HepG2 (cell line): ENCODE data around the gene SIGMAR1. TPM values are rescaled to one million over a fixed set of nuclear protein-coding genes. Genes with fewer than 3 reads are reported as not detected.

Experiments
- AHR ChIP-seq: IDR thresholded peaks from 2 replicates; pipeline ENCODE4 v1.6.1; 2018; ENCODE audit warnings: missing genetic modification reagents, missing compliant biosample characterization
- CCDC6 ChIP-seq: sonication (generic); formaldehyde crosslinking; IDR thresholded peaks from 2 replicates; pipeline ENCODE4 v1.8.1; 2022; ENCODE audit warnings: mild to moderate bottlenecking, missing genetic modification reagents, moderate library complexity
- CEBPG ChIP-seq: IDR thresholded peaks from 2 replicates; pipeline ENCODE4 v1.6.1; 2016
- FUBP1 ChIP-seq: sonication (generic); formaldehyde crosslinking; IDR thresholded peaks from 2 replicates; pipeline ENCODE4 v1.5.1; 2020; ENCODE audit warnings: missing genetic modification reagents, mild to moderate bottlenecking, borderline replicate concordance
- GZF1 ChIP-seq: sonication (generic); formaldehyde crosslinking; IDR thresholded peaks from 2 replicates; pipeline ENCODE4 v1.5.1; 2020; ENCODE audit warnings: mild to moderate bottlenecking, missing genetic modification reagents
- MAF1 ChIP-seq: sonication (generic); formaldehyde crosslinking; IDR thresholded peaks from 2 replicates; pipeline ENCODE4 v1.5.0; 2020; ENCODE audit warnings: missing genetic modification reagents, borderline replicate concordance
- MXD4 ChIP-seq: IDR thresholded peaks from 2 replicates; pipeline ENCODE4 v1.6.1; 2016; ENCODE audit warnings: mild to moderate bottlenecking, missing biosample characterization, missing genetic modification reagents
- SAFB2 ChIP-seq: sonication (generic); formaldehyde crosslinking; IDR thresholded peaks from 2 replicates; pipeline ENCODE4 v1.5.1; 2020; ENCODE audit warnings: missing genetic modification reagents, low read depth, mild to moderate bottlenecking, borderline replicate concordance
- SIN3A ChIP-seq: IDR thresholded peaks from 2 replicates; pipeline ENCODE4 v1.6.1; 2011; ENCODE audit warnings: low read depth, mild to moderate bottlenecking, control low read depth, low read length, borderline replicate concordance
- SP5 ChIP-seq: IDR thresholded peaks from 2 replicates; pipeline ENCODE4 v1.6.1; 2016; ENCODE audit warnings: low read depth, borderline replicate concordance
- SYNCRIP ChIP-seq: fragments of 200-400 bp; formaldehyde crosslinking; IDR thresholded peaks from 2 replicates; pipeline ENCODE4 v1.6.1; 2018; ENCODE audit warnings: mild to moderate bottlenecking, low read depth, low read length; ENCODE audit not compliant: insufficient read depth
- ZHX1 ChIP-seq: sonication (generic); formaldehyde crosslinking; IDR thresholded peaks from 2 replicates; pipeline ENCODE4 v1.8.1; 2022; ENCODE audit warnings: low read depth, mild to moderate bottlenecking, missing genetic modification reagents
- ZIK1 ChIP-seq: sonication (generic); formaldehyde crosslinking; IDR thresholded peaks from 2 replicates; pipeline ENCODE4 v1.5.0; 2020; ENCODE audit warnings: mild to moderate bottlenecking, low read depth, missing genetic modification reagents, borderline replicate concordance
- ZNF160 ChIP-seq: sonication (generic); formaldehyde crosslinking; IDR thresholded peaks from 2 replicates; pipeline ENCODE4 v1.8.0; 2022; ENCODE audit warnings: mild to moderate bottlenecking, inconsistent platforms, missing genetic modification reagents
- ZNF253 ChIP-seq: sonication (generic); formaldehyde crosslinking; IDR thresholded peaks from 2 replicates; pipeline ENCODE4 v1.8.0; 2022; ENCODE audit warnings: mild to moderate bottlenecking, missing genetic modification reagents, borderline replicate concordance
- ZNF33A ChIP-seq: sonication (generic); formaldehyde crosslinking; IDR thresholded peaks from 2 replicates; pipeline ENCODE4 v1.5.1; 2020; ENCODE audit warnings: missing genetic modification reagents, mild to moderate bottlenecking, moderate library complexity, borderline replicate concordance
- ZNF33B ChIP-seq: sonication (generic); formaldehyde crosslinking; IDR thresholded peaks from 2 replicates; pipeline ENCODE4 v1.5.1; 2020; ENCODE audit warnings: mild to moderate bottlenecking, missing genetic modification reagents
- ZNF44 ChIP-seq: sonication (generic); formaldehyde crosslinking; IDR thresholded peaks from 2 replicates; pipeline ENCODE4 v1.5.1; 2020; ENCODE audit warnings: mild to moderate bottlenecking, missing genetic modification reagents
- ZNF451 ChIP-seq: sonication (generic); formaldehyde crosslinking; IDR thresholded peaks from 2 replicates; pipeline ENCODE4 v1.5.0; 2020; ENCODE audit warnings: mild to moderate bottlenecking, missing genetic modification reagents
- ZNF564 ChIP-seq: sonication (generic); formaldehyde crosslinking; IDR thresholded peaks from 2 replicates; pipeline ENCODE4 v1.8.1; 2023; ENCODE audit warnings: mild to moderate bottlenecking, missing genetic modification reagents
- ZNF761 ChIP-seq: sonication (generic); formaldehyde crosslinking; conservative IDR thresholded peaks from 2 replicates; pipeline ENCODE4 v1.4.0; 2020; ENCODE audit warnings: mild to moderate bottlenecking, missing genetic modification reagents
- polyA plus RNA-seq, 8 experiments: library from polyadenylated mRNA; depleted of rRNA in 3 of 8; stranded (reverse) in 7 of 8; unstranded in 1 of 8; fragments of >200 nt; fragmentation: Illumina TruSeq in 4 of 8; extraction: Trizol in 4 of 8; gene quantifications; 2 replicates each; pipeline versions ENCODE4 v1.2.1 to v1.2.3, GENCODE V29; 2011 to 2016; ENCODE audit warnings: low read depth in 4 of 8, missing spikeins in 1 of 8, mixed read lengths in 1 of 8; ENCODE audit not compliant: insufficient read depth in 1 of 8
- total RNA-seq, 5 experiments: library from RNA; depleted of rRNA; stranded (reverse); fragments of >200 nt; fragmentation: Illumina TruSeq; extraction: Trizol; gene quantifications; 2 replicates each; pipeline ENCODE4 v1.2.3, GENCODE V29; 2016; ENCODE audit warnings: low read depth in 1 of 5
- TF ChIP-seq, protein P1 (sequence below): sonication (generic); formaldehyde crosslinking; conservative IDR thresholded peaks from 2 replicates; pipeline ENCODE4 v1.8.0; 2022; ENCODE audit warnings: low read depth, missing genetic modification reagents
- TF ChIP-seq, protein P2 (sequence below): IDR thresholded peaks from 2 replicates; pipeline ENCODE4 v1.6.1; 2016; ENCODE audit warnings: low read depth, borderline replicate concordance

The SIGMAR1 gene
- total and polyA plus RNA-seq, 2 of the 13 experiments (the other 11 are each of a cell fraction or from before 2014, with no cell fraction given), result 38.9 to 60.8 TPM

DNA sequence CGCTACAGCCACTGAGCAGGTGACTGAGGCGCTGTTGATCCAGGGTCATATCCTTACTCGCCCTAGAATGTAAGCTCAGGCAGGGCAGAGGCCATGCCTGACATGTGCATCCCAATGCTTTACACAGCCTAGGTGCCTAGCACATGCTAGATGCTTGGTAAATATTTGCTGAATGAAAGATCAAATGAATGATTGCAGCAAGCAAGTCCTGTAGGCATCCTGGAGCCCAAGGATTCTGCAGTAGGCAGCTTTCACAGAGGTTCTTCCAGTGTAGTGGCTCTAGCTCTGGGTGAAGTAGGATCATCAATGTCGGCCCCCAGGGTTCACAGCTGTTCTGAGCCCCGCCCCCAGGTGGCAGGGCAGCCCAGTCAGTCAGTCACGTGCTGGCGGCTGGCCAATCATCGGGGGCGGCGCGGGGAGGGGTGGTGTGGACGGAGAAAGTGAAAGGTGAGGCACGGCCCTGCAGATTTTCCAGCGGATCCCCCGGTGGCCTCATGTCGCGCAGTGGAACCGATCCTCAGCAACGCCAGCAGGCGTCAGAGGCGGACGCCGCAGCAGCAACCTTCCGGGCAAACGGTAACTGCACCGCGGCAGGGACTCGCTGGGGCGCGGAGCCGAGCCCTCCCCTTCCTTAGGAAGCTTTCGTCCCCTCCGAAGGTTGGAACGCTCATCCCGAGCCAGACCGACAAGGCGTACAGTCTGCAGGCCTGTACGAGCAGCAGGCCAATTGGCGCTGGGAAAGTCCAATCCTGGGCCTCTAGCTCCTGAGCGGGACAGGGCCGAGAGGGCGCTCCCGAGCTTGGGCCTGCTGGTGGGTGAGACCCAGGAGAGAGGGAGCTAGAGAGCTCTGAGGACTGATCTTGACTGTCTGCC is 8.9 kb upstream of the SIGMAR1 start, which contains the start of gene GALT (continued):
- TF ChIP-seq ZNF160 (CRISPR knock-in tag), result 0 out of 2 replicates have a peak, but pooled peaks have one; percentile 40
- peak; percentile 52; the same call in 1 of the 2 replicates for TF ChIP-seq ZHX1
- TF ChIP-seq ZNF564 (CRISPR knock-in tag), result 0 out of 2 replicates have a peak, but pooled peaks have one; percentile 33
- peak; percentile 59; the same call in 1 of the 2 replicates for TF ChIP-seq SP5 (CRISPR knock-in tag)
- no peak; the same call in 1 of the 2 replicates for TF ChIP-seq SIN3A
- TF ChIP-seq FUBP1 (CRISPR knock-in tag), result 0 out of 2 replicates have a peak, but pooled peaks have one; percentile 35
- TF ChIP-seq, protein P1, sequence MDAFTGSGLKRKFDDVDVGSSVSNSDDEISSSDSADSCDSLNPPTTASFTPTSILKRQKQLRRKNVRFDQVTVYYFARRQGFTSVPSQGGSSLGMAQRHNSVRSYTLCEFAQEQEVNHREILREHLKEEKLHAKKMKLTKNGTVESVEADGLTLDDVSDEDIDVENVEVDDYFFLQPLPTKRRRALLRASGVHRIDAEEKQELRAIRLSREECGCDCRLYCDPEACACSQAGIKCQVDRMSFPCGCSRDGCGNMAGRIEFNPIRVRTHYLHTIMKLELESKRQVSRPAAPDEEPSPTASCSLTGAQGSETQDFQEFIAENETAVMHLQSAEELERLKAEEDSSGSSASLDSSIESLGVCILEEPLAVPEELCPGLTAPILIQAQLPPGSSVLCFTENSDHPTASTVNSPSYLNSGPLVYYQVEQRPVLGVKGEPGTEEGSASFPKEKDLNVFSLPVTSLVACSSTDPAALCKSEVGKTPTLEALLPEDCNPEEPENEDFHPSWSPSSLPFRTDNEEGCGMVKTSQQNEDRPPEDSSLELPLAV, result no peak
- peak; percentile 82 for TF ChIP-seq ZNF761
- 0 out of 2 replicates have a peak, but pooled peaks have one; percentile 73 for TF ChIP-seq GZF1 (CRISPR knock-in tag)
- TF ChIP-seq MAF1, result no peak; the same call in 1 of the 2 replicates
- peak; percentile 33; the same call in 1 of the 2 replicates for TF ChIP-seq CEBPG (CRISPR knock-in tag)
- peak; percentile 77; the same call in 1 of the 2 replicates for TF ChIP-seq MXD4 (CRISPR knock-in tag)
- TF ChIP-seq, protein P2, sequence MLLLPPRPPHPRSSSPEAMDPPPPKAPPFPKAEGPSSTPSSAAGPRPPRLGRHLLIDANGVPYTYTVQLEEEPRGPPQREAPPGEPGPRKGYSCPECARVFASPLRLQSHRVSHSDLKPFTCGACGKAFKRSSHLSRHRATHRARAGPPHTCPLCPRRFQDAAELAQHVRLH, result peak; percentile 47; the same call in 1 of the 2 replicates
- TF ChIP-seq ZNF253 (CRISPR knock-in tag), result no peak
- TF ChIP-seq ZNF33A (CRISPR knock-in tag), result no peak
- TF ChIP-seq ZNF33B (CRISPR knock-in tag), result peak; percentile 68
- TF ChIP-seq ZNF451 (CRISPR knock-in tag), result peak; percentile 83
- TF ChIP-seq SYNCRIP, result no peak
- peak; percentile 81; the same call in 1 of the 2 replicates for TF ChIP-seq ZIK1
- no peak for TF ChIP-seq AHR (CRISPR knock-in tag)
- peak; percentile 86 for TF ChIP-seq SAFB2 (CRISPR knock-in tag)
- TF ChIP-seq CCDC6 (CRISPR knock-in tag), result no peak
- TF ChIP-seq ZNF44, result no peak
